CD14-positive monocyte (primary cell): ENCODE results near the gene STAP2. TPM values are rescaled to one million over a fixed set of nuclear protein-coding genes. Genes with fewer than 3 reads are reported as not detected.

ENCODE experiments used
- DNase-seq, 3 donors: peaks; one replicate each; pipeline ENCODE4 v3.0.0-alpha.2; 2011 to 2022
- H2AFZ ChIP-seq: 2 replicates; pipeline ENCODE4 v1.6.0; 2012; ENCODE audit warnings: mild to moderate bottlenecking, low read depth, low read length, inconsistent platforms; ENCODE audit not compliant: insufficient read depth, poor library complexity, severe bottlenecking
- H3K27ac ChIP-seq, 2 donors: 1 replicate in 1 of 2; 2 replicates in 1 of 2; pipeline ENCODE4 v1.5.1; 2012 to 2013; ENCODE audit warnings: low read length in 2 of 2, control low read depth in 1 of 2, inconsistent platforms in 1 of 2, low read depth in 1 of 2, mild to moderate bottlenecking in 1 of 2
- H3K27me3 ChIP-seq, 2 donors: one replicate each; pipeline versions ENCODE4 v1.6.0 to v1.6.1; 2011 to 2013; ENCODE audit warnings: low read length in 2 of 2; ENCODE audit not compliant: control insufficient read depth in 2 of 2, insufficient read depth in 2 of 2
- H3K36me3 ChIP-seq, 2 donors: replicated peaks in 1 of 2; 1 replicate in 1 of 2; 2 replicates in 1 of 2; pipeline versions ENCODE4 v1.5.1 to v1.6.1; 2012 to 2013; ENCODE audit warnings: low read length in 2 of 2, control low read depth in 1 of 2, inconsistent platforms in 1 of 2, mild to moderate bottlenecking in 1 of 2; ENCODE audit not compliant: insufficient read depth in 2 of 2, control insufficient read depth in 1 of 2
- H3K4me1 ChIP-seq, 2 donors: 1 replicate in 1 of 2; 2 replicates in 1 of 2; pipeline versions ENCODE4 v1.5.1 to v1.6.1; 2012 to 2013; ENCODE audit warnings: low read length in 2 of 2, control low read depth in 1 of 2, inconsistent platforms in 1 of 2, mild to moderate bottlenecking in 1 of 2, moderate library complexity in 1 of 2; ENCODE audit not compliant: insufficient read depth in 2 of 2, control insufficient read depth in 1 of 2
- H3K4me2 ChIP-seq: replicated peaks from 2 replicates; pipeline ENCODE3; 2012; ENCODE audit warnings: low read length, moderate library complexity, mild to moderate bottlenecking; ENCODE audit not compliant: poor library complexity, severe bottlenecking; ENCODE audit errors: extremely low read depth
- H3K4me3 ChIP-seq, 3 experiments: fragments of 200-600 bp in 1 of 3; sonication (generic) in 1 of 3; replicated peaks in 1 of 3; 1 replicate in 2 of 3; 2 replicates in 1 of 3; pipeline ENCODE4 v1.5.1; 2011 to 2013; ENCODE audit warnings: low read length in 3 of 3, mild to moderate bottlenecking in 3 of 3, control low read depth in 2 of 3, low read depth in 2 of 3, inconsistent platforms in 1 of 3, moderate library complexity in 1 of 3
- H3K79me2 ChIP-seq: 2 replicates; pipeline ENCODE4 v1.6.0; 2012; ENCODE audit warnings: mild to moderate bottlenecking, control low read depth, inconsistent platforms, low read length, moderate library complexity; ENCODE audit not compliant: insufficient read depth
- H3K9ac ChIP-seq: 2 replicates; pipeline ENCODE4 v1.6.0; 2017; ENCODE audit warnings: low read length, mild to moderate bottlenecking; ENCODE audit not compliant: insufficient read depth, poor library complexity, severe bottlenecking
- H3K9me3 ChIP-seq, 2 donors: replicated peaks in 1 of 2; 1 replicate in 1 of 2; 2 replicates in 1 of 2; pipeline versions ENCODE4 v1.5.1 to v1.6.1; 2012 to 2013; ENCODE audit warnings: low read length in 2 of 2, control low read depth in 1 of 2; ENCODE audit not compliant: control insufficient read depth in 1 of 2, insufficient read depth in 1 of 2
- H4K20me1 ChIP-seq: 2 replicates; pipeline ENCODE4 v1.6.0; 2012; ENCODE audit warnings: mild to moderate bottlenecking, low read length, control low read depth, moderate library complexity; ENCODE audit not compliant: insufficient read depth
- H3K27ac Mint-ChIP-seq, 7 donors: one replicate each; pipeline ENCODE4 v1.8.0; 2020; ENCODE audit warnings: mild to moderate bottlenecking in 7 of 7, mixed read lengths in 7 of 7, moderate library complexity in 6 of 7, inconsistent platforms in 2 of 7
- H3K27me3 Mint-ChIP-seq, 3 donors: one replicate each; pipeline ENCODE4 v1.8.0; 2021 to 2022; ENCODE audit warnings: low read depth in 3 of 3, mild to moderate bottlenecking in 3 of 3, mixed read lengths in 3 of 3, moderate library complexity in 3 of 3, inconsistent platforms in 1 of 3
- H3K36me3 Mint-ChIP-seq, 2 donors: one replicate each; pipeline ENCODE4 v1.8.0; 2020; ENCODE audit warnings: mixed read lengths in 2 of 2, inconsistent platforms in 1 of 2, mild to moderate bottlenecking in 1 of 2
- H3K4me1 Mint-ChIP-seq: one replicate; pipeline ENCODE4 v1.8.0; 2020; ENCODE audit warnings: mild to moderate bottlenecking, mixed read lengths
- H3K4me3 Mint-ChIP-seq, 2 donors: one replicate each; pipeline ENCODE4 v1.8.0; 2020; ENCODE audit warnings: mild to moderate bottlenecking in 2 of 2, mixed read lengths in 2 of 2, moderate library complexity in 1 of 2
- H3K9me3 Mint-ChIP-seq, 7 donors: one replicate each; pipeline ENCODE4 v1.8.0; 2020 to 2022; ENCODE audit warnings: mixed read lengths in 7 of 7, mild to moderate bottlenecking in 6 of 7, moderate library complexity in 6 of 7, inconsistent platforms in 2 of 7
- WGBS: methylation state at CpG from one replicate; pipeline ENCODE4 v1.1.5; 2013; ENCODE audit warnings: missing lambda C conversion rate; ENCODE audit not compliant: insufficient coverage; 5-methylcytosine and 5-hydroxymethylcytosine counted together
- intact Hi-C, 2 donors: fragments of 100-400 bp; cut with micrococcal nuclease; formaldehyde crosslinking; loops; one replicate each; pipeline versions ENCODE4 v1.15.0 to v1.15.1; 2023
- polyA plus RNA-seq, 3 donors: library from polyadenylated mRNA; depleted of rRNA in 1 of 3; unstranded in 2 of 3; stranded (reverse) in 1 of 3; fragments of 300-500 nt in 2 of 3; fragments of >200 nt in 1 of 3; fragmentation: Illumina TruSeq in 2 of 3; gene quantifications; 1 replicate in 2 of 3; 2 replicates in 1 of 3; pipeline ENCODE4 v1.2.3, GENCODE V29; 2012 to 2021
- TF ChIP-seq, protein P1 (sequence below): fragments of 200-600 bp; IDR thresholded peaks from one replicate; pipeline ENCODE4 v1.8.0; 2022; ENCODE audit warnings: antibody characterized with exemption, mild to moderate bottlenecking

STAP2 gene
- polyA plus RNA-seq, 3 donors = 0.11 to 0.17 TPM; not detected in 1

- Mint-ChIP-seq H3K4me3 (no peak overlapping the region), H3K9me3 (peaks cover 33 to 51% (median 42%) of the 10 kb centered on the region in 7 donors), H3K36me3 (no peaks in the 10 kb centered on the region), H3K27me3 (peaks cover 1 to 9% (median 5%) of the 10 kb centered on the region in 3 donors), H3K27ac (no peak overlapping the region), H3K4me1 (peaks cover 20% of the 10 kb centered on the region)
- peaks cover 27 to 45% of the 10 kb centered on the region in 2 donors for H3K9me3 ChIP-seq
- H3K4me2 ChIP-seq = no peak overlapping the region
- H3K79me2 ChIP-seq = no peaks in the 10 kb centered on the region
- no peaks in the 10 kb centered on the region for H4K20me1 ChIP-seq
- H3K27ac ChIP-seq = no peak overlapping the region
- no peak overlapping the region for H3K9ac ChIP-seq
- 100% methylated on average over 3 of the region's 7 CpGs for WGBS
- TF ChIP-seq, protein P1, sequence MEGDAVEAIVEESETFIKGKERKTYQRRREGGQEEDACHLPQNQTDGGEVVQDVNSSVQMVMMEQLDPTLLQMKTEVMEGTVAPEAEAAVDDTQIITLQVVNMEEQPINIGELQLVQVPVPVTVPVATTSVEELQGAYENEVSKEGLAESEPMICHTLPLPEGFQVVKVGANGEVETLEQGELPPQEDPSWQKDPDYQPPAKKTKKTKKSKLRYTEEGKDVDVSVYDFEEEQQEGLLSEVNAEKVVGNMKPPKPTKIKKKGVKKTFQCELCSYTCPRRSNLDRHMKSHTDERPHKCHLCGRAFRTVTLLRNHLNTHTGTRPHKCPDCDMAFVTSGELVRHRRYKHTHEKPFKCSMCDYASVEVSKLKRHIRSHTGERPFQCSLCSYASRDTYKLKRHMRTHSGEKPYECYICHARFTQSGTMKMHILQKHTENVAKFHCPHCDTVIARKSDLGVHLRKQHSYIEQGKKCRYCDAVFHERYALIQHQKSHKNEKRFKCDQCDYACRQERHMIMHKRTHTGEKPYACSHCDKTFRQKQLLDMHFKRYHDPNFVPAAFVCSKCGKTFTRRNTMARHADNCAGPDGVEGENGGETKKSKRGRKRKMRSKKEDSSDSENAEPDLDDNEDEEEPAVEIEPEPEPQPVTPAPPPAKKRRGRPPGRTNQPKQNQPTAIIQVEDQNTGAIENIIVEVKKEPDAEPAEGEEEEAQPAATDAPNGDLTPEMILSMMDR = no peak
- DNase-seq = no peak
- peaks cover 12 to 21% of the 10 kb centered on the region in 2 donors for H3K4me1 ChIP-seq
- H3K36me3 ChIP-seq = no peaks in the 10 kb centered on the region
- no peak overlapping the region for H2AFZ ChIP-seq
- no peak overlapping the region for H3K4me3 ChIP-seq
- no peaks in the 10 kb centered on the region for H3K27me3 ChIP-seq
- intact Hi-C loops = no loop called here
Observed at GRCh38 chr19:4318460-4318859, 20.2 kb downstream of the STAP2 start.

GRCh38 chr19:4316956-4317355 is 21.7 kb downstream of the STAP2 start:
- no peak overlapping the region for H3K4me3 Mint-ChIP-seq
- H3K9me3 Mint-ChIP-seq = peaks cover 30 to 45% (median 40%) of the 10 kb centered on the region in 7 donors
- H3K27me3 Mint-ChIP-seq = peaks cover 3 to 6% (median 6%) of the 10 kb centered on the region in 3 donors
- Histone ChIP-seq H3K36me3 (no peaks in the 10 kb centered on the region), H4K20me1 (no peaks in the 10 kb centered on the region), H3K4me3 (no peak overlapping the region), H3K9me3 (peaks cover 21 to 44% of the 10 kb centered on the region in 2 donors), H3K9ac (no peak overlapping the region), H3K79me2 (no peaks in the 10 kb centered on the region), H3K4me2 (no peak overlapping the region), H3K27me3 (no peaks in the 10 kb centered on the region), H2AFZ (no peak overlapping the region), H3K4me1 (peaks cover 12 to 21% of the 10 kb centered on the region in 2 donors), H3K27ac (no peak overlapping the region)
- TF ChIP-seq, protein P1 = no peak
- H3K27ac Mint-ChIP-seq = no peak overlapping the region
- DNase-seq = no peak
- intact Hi-C loops = no loop called here
- H3K36me3 Mint-ChIP-seq = no peaks in the 10 kb centered on the region
- whole genome bisulfite sequencing = 97% methylated on average over 6 of the region's 9 CpGs
- peaks cover 20% of the 10 kb centered on the region for H3K4me1 Mint-ChIP-seq
